ENCODE measurements around the gene LAMP1.

Gene LAMP1

GRCh38 chr13:113355621-113356020 lies 58.6 kb downstream of the LAMP1 start:
- Histone ChIP-seq H3K36me3 (ENCODE audit: insufficient read depth, low read length) (no peaks in the 10 kb centered on the region), H3K4me1 (ENCODE audit: control insufficient read depth, insufficient read depth, low read length, unreplicated experiment) (no peaks in the 10 kb centered on the region)

GRCh38 chr13:113356596-113356995 lies 59.6 kb downstream of the LAMP1 start:
- no peak overlapping the region for H3K4me3 ChIP-seq (ENCODE audit: low read depth, low read length)
- no peak overlapping the region for H2AFZ ChIP-seq (ENCODE audit: low read length, unreplicated experiment)
- no peaks in the 10 kb centered on the region for H3K27me3 ChIP-seq (ENCODE audit: insufficient read depth, low read length)
- no peaks in the 10 kb centered on the region for H3K36me3 ChIP-seq (ENCODE audit: insufficient read depth, low read length)
- no peak overlapping the region for H3K27ac ChIP-seq (ENCODE audit: low read depth, low read length)
- no peaks in the 10 kb centered on the region for H3K4me1 ChIP-seq (ENCODE audit: control insufficient read depth, insufficient read depth, low read length, unreplicated experiment)
- no peaks in the 10 kb centered on the region for H3K79me2 ChIP-seq (ENCODE audit: control insufficient read depth, insufficient read depth, low read length, unreplicated experiment)

More at GRCh38 chr13:113355621-113356020, 58.6 kb downstream of the LAMP1 start:
- H2AFZ ChIP-seq (ENCODE audit: low read length, unreplicated experiment): no peak overlapping the region
- H3K27me3 ChIP-seq (ENCODE audit: insufficient read depth, low read length): no peaks in the 10 kb centered on the region
- H3K27ac ChIP-seq (ENCODE audit: low read depth, low read length): no peak overlapping the region
- H3K4me3 ChIP-seq (ENCODE audit: low read depth, low read length): no peak overlapping the region
- H3K79me2 ChIP-seq (ENCODE audit: control insufficient read depth, insufficient read depth, low read length, unreplicated experiment): no peaks in the 10 kb centered on the region

- H2AFZ ChIP-seq (ENCODE audit: low read length, unreplicated experiment): no peak overlapping the region
- H3K4me1 ChIP-seq (ENCODE audit: control insufficient read depth, insufficient read depth, low read length, unreplicated experiment): no peaks in the 10 kb centered on the region
- H3K27me3 ChIP-seq (ENCODE audit: insufficient read depth, low read length): peaks cover under 1% of the 10 kb centered on the region; the same call in 1 of the 2 replicates
- H3K36me3 ChIP-seq (ENCODE audit: insufficient read depth, low read length): no peaks in the 10 kb centered on the region
- no peak overlapping the region for H3K27ac ChIP-seq (ENCODE audit: low read depth, low read length)
- H3K79me2 ChIP-seq (ENCODE audit: control insufficient read depth, insufficient read depth, low read length, unreplicated experiment): no peaks in the 10 kb centered on the region
- H3K4me3 ChIP-seq (ENCODE audit: low read depth, low read length): no peak overlapping the region
Measured at GRCh38 chr13:113357529-113357928, 60.5 kb downstream of the LAMP1 start.

- H3K79me2 ChIP-seq (ENCODE audit: control insufficient read depth, insufficient read depth, low read length, unreplicated experiment): no peaks in the 10 kb centered on the region
- H3K27ac ChIP-seq (ENCODE audit: low read depth, low read length): no peak overlapping the region
- H2AFZ ChIP-seq (ENCODE audit: low read length, unreplicated experiment): no peak overlapping the region
- peaks cover 10% of the 10 kb centered on the region; the same call in 1 of the 2 replicates for H3K27me3 ChIP-seq (ENCODE audit: insufficient read depth, low read length)
- H3K36me3 ChIP-seq (ENCODE audit: insufficient read depth, low read length): no peaks in the 10 kb centered on the region
- H3K4me3 ChIP-seq (ENCODE audit: low read depth, low read length): no peak overlapping the region
- H3K4me1 ChIP-seq (ENCODE audit: control insufficient read depth, insufficient read depth, low read length, unreplicated experiment): no peaks in the 10 kb centered on the region
Measured at GRCh38 chr13:113358653-113359190, 61.7 kb downstream of the LAMP1 start.

- Histone ChIP-seq H3K79me2 (ENCODE audit: control insufficient read depth, insufficient read depth, low read length, unreplicated experiment) (no peaks in the 10 kb centered on the region), H3K4me3 (ENCODE audit: low read depth, low read length) (no peak overlapping the region), H2AFZ (ENCODE audit: low read length, unreplicated experiment) (no peak overlapping the region), H3K4me1 (ENCODE audit: control insufficient read depth, insufficient read depth, low read length, unreplicated experiment) (no peaks in the 10 kb centered on the region), H3K27me3 (ENCODE audit: insufficient read depth, low read length) (peaks cover 12% of the 10 kb centered on the region; the same call in 1 of the 2 replicates), H3K27ac (ENCODE audit: low read depth, low read length) (no peak overlapping the region), H3K36me3 (ENCODE audit: insufficient read depth, low read length) (no peaks in the 10 kb centered on the region)
Measured at GRCh38 chr13:113359571-113359970, 62.5 kb downstream of the LAMP1 start.

- no peak overlapping the region for H3K27ac ChIP-seq (ENCODE audit: low read depth, low read length)
- H3K4me1 ChIP-seq (ENCODE audit: control insufficient read depth, insufficient read depth, low read length, unreplicated experiment): no peaks in the 10 kb centered on the region
Measured at GRCh38 chr13:113360446-113360845, 63.4 kb downstream of the LAMP1 start.

GRCh38 chr13:113361406-113361805 lies 64.4 kb downstream of the LAMP1 start:
- Histone ChIP-seq H3K27me3 (ENCODE audit: insufficient read depth, low read length) (peaks cover 12% of the 10 kb centered on the region; the same call in 1 of the 2 replicates), H3K4me1 (ENCODE audit: control insufficient read depth, insufficient read depth, low read length, unreplicated experiment) (no peaks in the 10 kb centered on the region)

More at GRCh38 chr13:113360446-113360845, 63.4 kb downstream of the LAMP1 start:
- Histone ChIP-seq H3K4me3 (ENCODE audit: low read depth, low read length) (no peak overlapping the region), H2AFZ (ENCODE audit: low read length, unreplicated experiment) (no peak overlapping the region), H3K79me2 (ENCODE audit: control insufficient read depth, insufficient read depth, low read length, unreplicated experiment) (no peaks in the 10 kb centered on the region), H3K27me3 (ENCODE audit: insufficient read depth, low read length) (peaks cover 12% of the 10 kb centered on the region; the same call in 1 of the 2 replicates), H3K36me3 (ENCODE audit: insufficient read depth, low read length) (no peaks in the 10 kb centered on the region)

GRCh38 chr13:113364311-113364889 lies 67.4 kb downstream of the LAMP1 start:
- Histone ChIP-seq H3K79me2 (ENCODE audit: control insufficient read depth, insufficient read depth, low read length, unreplicated experiment) (no peaks in the 10 kb centered on the region), H3K27me3 (ENCODE audit: insufficient read depth, low read length) (peaks cover 12% of the 10 kb centered on the region; the same call in 1 of the 2 replicates), H3K27ac (ENCODE audit: low read depth, low read length) (no peak overlapping the region), H3K4me3 (ENCODE audit: low read depth, low read length) (peak overlapping the region; percentile 71), H2AFZ (ENCODE audit: low read length, unreplicated experiment) (no peak overlapping the region), H3K4me1 (ENCODE audit: control insufficient read depth, insufficient read depth, low read length, unreplicated experiment) (no peaks in the 10 kb centered on the region), H3K36me3 (ENCODE audit: insufficient read depth, low read length) (no peaks in the 10 kb centered on the region)

More at GRCh38 chr13:113361406-113361805, 64.4 kb downstream of the LAMP1 start:
- no peak overlapping the region for H2AFZ ChIP-seq (ENCODE audit: low read length, unreplicated experiment)
- H3K79me2 ChIP-seq (ENCODE audit: control insufficient read depth, insufficient read depth, low read length, unreplicated experiment): no peaks in the 10 kb centered on the region
- no peak overlapping the region for H3K4me3 ChIP-seq (ENCODE audit: low read depth, low read length)
- H3K36me3 ChIP-seq (ENCODE audit: insufficient read depth, low read length): no peaks in the 10 kb centered on the region
- no peak overlapping the region for H3K27ac ChIP-seq (ENCODE audit: low read depth, low read length)

GRCh38 chr13:113364901-113365582 lies 68.0 kb downstream of the LAMP1 start:
- no peak overlapping the region for H3K27ac ChIP-seq (ENCODE audit: low read depth, low read length)
- H3K27me3 ChIP-seq (ENCODE audit: insufficient read depth, low read length): peaks cover 12% of the 10 kb centered on the region; the same call in 1 of the 2 replicates
- no peak overlapping the region for H2AFZ ChIP-seq (ENCODE audit: low read length, unreplicated experiment)
- H3K79me2 ChIP-seq (ENCODE audit: control insufficient read depth, insufficient read depth, low read length, unreplicated experiment): no peaks in the 10 kb centered on the region
- H3K36me3 ChIP-seq (ENCODE audit: insufficient read depth, low read length): no peaks in the 10 kb centered on the region
- H3K4me3 ChIP-seq (ENCODE audit: low read depth, low read length): peak overlapping the region; percentile 71; the same call in 1 of the 2 replicates
- no peaks in the 10 kb centered on the region for H3K4me1 ChIP-seq (ENCODE audit: control insufficient read depth, insufficient read depth, low read length, unreplicated experiment)

- no peak overlapping the region for H2AFZ ChIP-seq (ENCODE audit: low read length, unreplicated experiment)
- H3K79me2 ChIP-seq (ENCODE audit: control insufficient read depth, insufficient read depth, low read length, unreplicated experiment): no peaks in the 10 kb centered on the region
- H3K4me3 ChIP-seq (ENCODE audit: low read depth, low read length): no peak overlapping the region
- no peak overlapping the region for H3K27ac ChIP-seq (ENCODE audit: low read depth, low read length)
- no peaks in the 10 kb centered on the region for H3K4me1 ChIP-seq (ENCODE audit: control insufficient read depth, insufficient read depth, low read length, unreplicated experiment)
- H3K27me3 ChIP-seq (ENCODE audit: insufficient read depth, low read length): peaks cover 12% of the 10 kb centered on the region; the same call in 1 of the 2 replicates
- no peaks in the 10 kb centered on the region for H3K36me3 ChIP-seq (ENCODE audit: insufficient read depth, low read length)
Measured at GRCh38 chr13:113365583-113365970, 68.5 kb downstream of the LAMP1 start.

All from ACC112 (cell line).